Peyer's patch (tissue), 4 donors: ENCODE measurements around the gene ZSWIM5.

Experiments used
- CTCF ChIP-seq, 6 experiments: fragments of 450-650 bp in 4 of 6; fragments of 200-600 bp in 2 of 6; sonication (generic) in 1 of 6; IDR thresholded peaks; one replicate each; pipeline ENCODE4 v1.5.1; 2017 to 2019; ENCODE audit warnings: antibody characterized with exemption in 6 of 6, mild to moderate bottlenecking in 3 of 6, moderate library complexity in 1 of 6
- POLR2A ChIP-seq, 2 donors: fragments of 450-650 bp; IDR thresholded peaks; one replicate each; pipeline ENCODE4 v1.5.1; 2017; ENCODE audit warnings: antibody characterized with exemption in 2 of 2, mild to moderate bottlenecking in 2 of 2, moderate library complexity in 2 of 2

GRCh38 chr1:45216861-45217260, 10.5 kb upstream of the ZSWIM5 start:
- no peak for TF ChIP-seq CTCF (IDR thresholded peaks at IDR 0.05)
- no peak for TF ChIP-seq POLR2A (IDR thresholded peaks at IDR 0.05)
